HepG2 (cell line): ENCODE measurements around the gene MAP3K3. TPM values are rescaled to one million over a fixed set of nuclear protein-coding genes. Genes with fewer than 3 reads are reported as not detected.

ENCODE experiments used
- ATM ChIP-seq: fragments of 450-650 bp; IDR thresholded peaks from 2 replicates; pipeline ENCODE4 v1.7.1; 2017; ENCODE audit warnings: mild to moderate bottlenecking, borderline replicate concordance
- ATRX ChIP-seq: sonication (generic); formaldehyde crosslinking; IDR thresholded peaks from 2 replicates; pipeline ENCODE4 v1.4.0; 2020; ENCODE audit warnings: missing genetic modification reagents, borderline replicate concordance
- CEBPG ChIP-seq: IDR thresholded peaks from 2 replicates; pipeline ENCODE4 v1.6.1; 2016
- DRAP1 ChIP-seq: IDR thresholded peaks from 2 replicates; pipeline ENCODE4 v1.6.1; 2016; ENCODE audit warnings: missing genetic modification reagents, missing compliant biosample characterization
- EHMT2 ChIP-seq: fragments of 200-600 bp; sonication (generic); IDR thresholded peaks from 2 replicates; pipeline ENCODE4 v1.7.0; 2017; ENCODE audit warnings: antibody characterized with exemption, low read depth, low read length, borderline replicate concordance
- FOXA1 ChIP-seq, 2 experiments: fragments of 450-650 bp in 1 of 2; sonication (generic) in 1 of 2; formaldehyde crosslinking in 1 of 2; IDR thresholded peaks; 2 replicates each; pipeline versions ENCODE4 v1.4.0 to v1.6.1; 2016 to 2020; ENCODE audit warnings: missing genetic modification reagents in 1 of 2
- FOXM1 ChIP-seq: sonication (generic); formaldehyde crosslinking; IDR thresholded peaks from 2 replicates; pipeline ENCODE4 v1.5.0; 2020; ENCODE audit warnings: missing genetic modification reagents
- KDM5B ChIP-seq: sonication (generic); formaldehyde crosslinking; IDR thresholded peaks from 2 replicates; pipeline ENCODE4 v1.4.0; 2020; ENCODE audit warnings: missing genetic modification reagents, mild to moderate bottlenecking, borderline replicate concordance
- MXD1 ChIP-seq: sonication (generic); formaldehyde crosslinking; IDR thresholded peaks from 2 replicates; pipeline ENCODE4 v1.4.0; 2020; ENCODE audit warnings: mild to moderate bottlenecking, missing genetic modification reagents
- NCOA2 ChIP-seq: sonication (generic); formaldehyde crosslinking; IDR thresholded peaks from 2 replicates; pipeline ENCODE4 v1.8.0; 2022; ENCODE audit warnings: inconsistent platforms
- NONO ChIP-seq, 2 experiments: fragments of 450-650 bp in 1 of 2; sonication (generic) in 1 of 2; formaldehyde crosslinking in 1 of 2; IDR thresholded peaks in 1 of 2; conservative IDR thresholded peaks in 1 of 2; 2 replicates each; pipeline versions ENCODE4 v1.6.1 to v1.8.0; 2017 to 2022; ENCODE audit warnings: mild to moderate bottlenecking in 1 of 2, missing genetic modification reagents in 1 of 2, moderate library complexity in 1 of 2
- NR1H2 ChIP-seq: sonication (generic); formaldehyde crosslinking; IDR thresholded peaks from 2 replicates; pipeline ENCODE4 v1.8.1; 2022; ENCODE audit warnings: low read depth, missing genetic modification reagents, borderline replicate concordance
- RCOR2 ChIP-seq: IDR thresholded peaks from 2 replicates; pipeline ENCODE4 v1.6.1; 2016; ENCODE audit warnings: missing biosample characterization, missing genetic modification reagents
- SMAD1 ChIP-seq: sonication (generic); formaldehyde crosslinking; IDR thresholded peaks from 2 replicates; pipeline ENCODE4 v1.4.0; 2020; ENCODE audit warnings: missing genetic modification reagents, low read depth, mild to moderate bottlenecking, borderline replicate concordance
- ZBTB40 ChIP-seq, 2 experiments: fragments of 450-650 bp in 1 of 2; sonication (generic) in 1 of 2; formaldehyde crosslinking in 1 of 2; IDR thresholded peaks; 2 replicates each; pipeline versions ENCODE4 v1.6.1 to v1.8.0; 2016 to 2022; ENCODE audit warnings: antibody characterized with exemption in 1 of 2, mild to moderate bottlenecking in 1 of 2, missing genetic modification reagents in 1 of 2
- ZBTB7B ChIP-seq: sonication (generic); formaldehyde crosslinking; IDR thresholded peaks from 2 replicates; pipeline ENCODE4 v1.4.0; 2020; ENCODE audit warnings: missing genetic modification reagents
- ZNF572 ChIP-seq: sonication (generic); formaldehyde crosslinking; IDR thresholded peaks from 2 replicates; pipeline ENCODE4 v1.5.1; 2020; ENCODE audit warnings: mild to moderate bottlenecking, missing genetic modification reagents
- ZNF580 ChIP-seq: IDR thresholded peaks from 2 replicates; pipeline ENCODE4 v1.6.1; 2016; ENCODE audit warnings: low read depth, borderline replicate concordance
- ZNF724P ChIP-seq: sonication (generic); formaldehyde crosslinking; IDR thresholded peaks from 2 replicates; pipeline ENCODE4 v1.8.0; 2022; ENCODE audit warnings: missing genetic modification reagents, borderline replicate concordance
- ZNF883 ChIP-seq: sonication (generic); formaldehyde crosslinking; IDR thresholded peaks from 2 replicates; pipeline ENCODE4 v1.5.1; 2020; ENCODE audit warnings: mild to moderate bottlenecking, missing genetic modification reagents; ENCODE audit errors: not compliant biosample characterization
- polyA plus RNA-seq, 8 experiments: library from polyadenylated mRNA; depleted of rRNA in 3 of 8; stranded (reverse) in 7 of 8; unstranded in 1 of 8; fragments of >200 nt; fragmentation: Illumina TruSeq in 4 of 8; extraction: Trizol in 4 of 8; gene quantifications; 2 replicates each; pipeline versions ENCODE4 v1.2.1 to v1.2.3, GENCODE V29; 2011 to 2016; ENCODE audit warnings: low read depth in 4 of 8, missing spikeins in 1 of 8, mixed read lengths in 1 of 8; ENCODE audit not compliant: insufficient read depth in 1 of 8
- total RNA-seq, 5 experiments: library from RNA; depleted of rRNA; stranded (reverse); fragments of >200 nt; fragmentation: Illumina TruSeq; extraction: Trizol; gene quantifications; 2 replicates each; pipeline ENCODE4 v1.2.3, GENCODE V29; 2016; ENCODE audit warnings: low read depth in 1 of 5

MAP3K3 gene
- total and polyA plus RNA-seq, 2 of the 13 experiments (the other 11 are each of a cell fraction or from before 2014, with no cell fraction given): 17.7 to 21.8 TPM

- no peak for TF ChIP-seq ZBTB40 (IDR thresholded peaks at IDR 0.05)
- 0 out of 2 replicates have a peak, but pooled peaks have one; percentile 43 for TF ChIP-seq ZBTB40 (CRISPR knock-in tag; IDR thresholded peaks at IDR 0.05)
- no peak for TF ChIP-seq NR1H2 (CRISPR knock-in tag)
- no peak for TF ChIP-seq ATM
- TF ChIP-seq FOXA1 (IDR thresholded peaks at IDR 0.05): no peak
- TF ChIP-seq FOXA1 (CRISPR knock-in tag; IDR thresholded peaks at IDR 0.05): peak; percentile 89
- TF ChIP-seq KDM5B: peak; percentile 36; the same call in 1 of the 2 replicates
- TF ChIP-seq MXD1 (CRISPR knock-in tag): no peak
- peak; percentile 49; the same call in 1 of the 2 replicates for TF ChIP-seq DRAP1 (CRISPR knock-in tag)
- TF ChIP-seq ZNF724P (CRISPR knock-in tag): 0 out of 2 replicates have a peak, but pooled peaks have one; percentile 79
- TF ChIP-seq ZNF580 (CRISPR knock-in tag): peak; percentile 62; the same call in 1 of the 2 replicates
- TF ChIP-seq ZNF883: peak; percentile 43
- peak; percentile 81; the same call in 1 of the 2 replicates for TF ChIP-seq SMAD1 (CRISPR knock-in tag)
- peak; percentile 32; the same call in 1 of the 2 replicates for TF ChIP-seq NCOA2 (CRISPR knock-in tag)
- TF ChIP-seq CEBPG: peak; percentile 52
- TF ChIP-seq ZBTB7B (CRISPR knock-in tag): peak; percentile 92
- TF ChIP-seq FOXM1 (CRISPR knock-in tag): no peak
- no peak for TF ChIP-seq ATRX
- TF ChIP-seq EHMT2: no peak
- TF ChIP-seq NONO (IDR thresholded peaks at IDR 0.05): no peak
- peak; percentile 53; the same call in 1 of the 2 replicates for TF ChIP-seq NONO (CRISPR knock-in tag; conservative IDR thresholded peaks at IDR 0.05)
- TF ChIP-seq RCOR2 (CRISPR knock-in tag): peak; percentile 70; the same call in 1 of the 2 replicates
- peak; percentile 52; the same call in 1 of the 2 replicates for TF ChIP-seq ZNF572
Observed at GRCh38 chr17:63579633-63580032, 42.6 kb upstream of the MAP3K3 start (continued).
